Measurements from ENCODE around the gene CDHR1. TPM values are rescaled to one million over a fixed set of nuclear protein-coding genes. Genes with fewer than 3 reads are reported as not detected.

The CDHR1 gene
- total RNA-seq, 1 experiment from 2014 or later: not detected

GRCh38 chr10:84233940-84234339 lies 39.6 kb downstream of the CDHR1 start:
- no peak for DNase-seq
- no peaks in the 10 kb centered on the region for H3K9me2 ChIP-seq (replicated peaks; ENCODE audit: insufficient read depth, low read length)
- H3K4me1 ChIP-seq (ENCODE audit: low read length): no peaks in the 10 kb centered on the region
- no peak overlapping the region for H3K4me3 ChIP-seq (ENCODE audit: low read length)
- H2AFZ ChIP-seq (ENCODE audit: low read length): no peak overlapping the region
- no peak overlapping the region for H3K9ac ChIP-seq (ENCODE audit: low read length)
- H3K27ac ChIP-seq (ENCODE audit: low read length): no peak overlapping the region
- H3K79me2 ChIP-seq (ENCODE audit: low read length): no peaks in the 10 kb centered on the region
- H4K20me1 ChIP-seq (ENCODE audit: insufficient read depth, low read depth, low read length): no peaks in the 10 kb centered on the region
- H3K4me2 ChIP-seq (ENCODE audit: low read depth, low read length, poor library complexity, severe bottlenecking): no peak overlapping the region
- no peaks in the 10 kb centered on the region for H3K27me3 ChIP-seq (ENCODE audit: low read length)
- H3K9me3 ChIP-seq (ENCODE audit: low read length): no peaks in the 10 kb centered on the region
- H3K36me3 ChIP-seq (ENCODE audit: insufficient read depth, low read length): no peaks in the 10 kb centered on the region

- Histone ChIP-seq H3K9me2 (replicated peaks; ENCODE audit: insufficient read depth, low read length) (no peaks in the 10 kb centered on the region), H3K27ac (ENCODE audit: low read length) (no peak overlapping the region)
Observed at GRCh38 chr10:84234479-84234878, 40.1 kb downstream of the CDHR1 start.

GRCh38 chr10:84235096-84235495 lies 40.8 kb downstream of the CDHR1 start:
- Histone ChIP-seq H3K36me3 (ENCODE audit: insufficient read depth, low read length) (no peaks in the 10 kb centered on the region), H3K4me1 (ENCODE audit: low read length) (no peaks in the 10 kb centered on the region), H3K9me2 (replicated peaks; ENCODE audit: insufficient read depth, low read length) (no peaks in the 10 kb centered on the region), H3K27ac (ENCODE audit: low read length) (no peak overlapping the region), H3K9me3 (ENCODE audit: low read length) (no peaks in the 10 kb centered on the region), H3K4me2 (ENCODE audit: low read depth, low read length, poor library complexity, severe bottlenecking) (no peak overlapping the region), H3K79me2 (ENCODE audit: low read length) (no peaks in the 10 kb centered on the region), H4K20me1 (ENCODE audit: insufficient read depth, low read depth, low read length) (no peaks in the 10 kb centered on the region), H2AFZ (ENCODE audit: low read length) (no peak overlapping the region), H3K9ac (ENCODE audit: low read length) (no peak overlapping the region), H3K27me3 (ENCODE audit: low read length) (no peaks in the 10 kb centered on the region), H3K4me3 (ENCODE audit: low read length) (no peak overlapping the region)
- DNase-seq: no peak

More at GRCh38 chr10:84234479-84234878, 40.1 kb downstream of the CDHR1 start:
- Histone ChIP-seq H3K27me3 (ENCODE audit: low read length) (no peaks in the 10 kb centered on the region), H3K4me2 (ENCODE audit: low read depth, low read length, poor library complexity, severe bottlenecking) (no peak overlapping the region), H4K20me1 (ENCODE audit: insufficient read depth, low read depth, low read length) (no peaks in the 10 kb centered on the region), H3K4me3 (ENCODE audit: low read length) (no peak overlapping the region), H3K9ac (ENCODE audit: low read length) (no peak overlapping the region), H3K4me1 (ENCODE audit: low read length) (no peaks in the 10 kb centered on the region), H3K79me2 (ENCODE audit: low read length) (no peaks in the 10 kb centered on the region), H2AFZ (ENCODE audit: low read length) (no peak overlapping the region), H3K9me3 (ENCODE audit: low read length) (no peaks in the 10 kb centered on the region), H3K36me3 (ENCODE audit: insufficient read depth, low read length) (no peaks in the 10 kb centered on the region)
- no peak for DNase-seq

GRCh38 chr10:84236807-84237198 lies 42.5 kb downstream of the CDHR1 start:
- Histone ChIP-seq H3K27me3 (ENCODE audit: low read length) (no peaks in the 10 kb centered on the region), H3K4me1 (ENCODE audit: low read length) (no peaks in the 10 kb centered on the region), H3K27ac (ENCODE audit: low read length) (no peak overlapping the region), H3K9ac (ENCODE audit: low read length) (no peak overlapping the region), H3K4me2 (ENCODE audit: low read depth, low read length, poor library complexity, severe bottlenecking) (no peak overlapping the region), H3K4me3 (ENCODE audit: low read length) (no peak overlapping the region), H3K36me3 (ENCODE audit: insufficient read depth, low read length) (no peaks in the 10 kb centered on the region), H3K9me2 (replicated peaks; ENCODE audit: insufficient read depth, low read length) (no peaks in the 10 kb centered on the region), H2AFZ (ENCODE audit: low read length) (no peak overlapping the region), H3K79me2 (ENCODE audit: low read length) (no peaks in the 10 kb centered on the region), H3K9me3 (ENCODE audit: low read length) (no peaks in the 10 kb centered on the region), H4K20me1 (ENCODE audit: insufficient read depth, low read depth, low read length) (no peaks in the 10 kb centered on the region)
- DNase-seq: no peak

- Histone ChIP-seq H3K4me1 (ENCODE audit: low read length) (no peaks in the 10 kb centered on the region), H3K4me2 (ENCODE audit: low read depth, low read length, poor library complexity, severe bottlenecking) (no peak overlapping the region), H3K9me2 (replicated peaks; ENCODE audit: insufficient read depth, low read length) (no peaks in the 10 kb centered on the region), H3K27ac (ENCODE audit: low read length) (no peak overlapping the region), H3K36me3 (ENCODE audit: insufficient read depth, low read length) (no peaks in the 10 kb centered on the region), H3K9ac (ENCODE audit: low read length) (no peak overlapping the region), H3K79me2 (ENCODE audit: low read length) (no peaks in the 10 kb centered on the region), H3K4me3 (ENCODE audit: low read length) (no peak overlapping the region), H4K20me1 (ENCODE audit: insufficient read depth, low read depth, low read length) (no peaks in the 10 kb centered on the region), H3K27me3 (ENCODE audit: low read length) (no peaks in the 10 kb centered on the region), H3K9me3 (ENCODE audit: low read length) (no peaks in the 10 kb centered on the region), H2AFZ (ENCODE audit: low read length) (no peak overlapping the region)
- DNase-seq: no peak
Observed at GRCh38 chr10:84237199-84238051, 43.1 kb downstream of the CDHR1 start.

- Histone ChIP-seq H3K4me3 (ENCODE audit: low read length) (no peak overlapping the region), H3K9me2 (replicated peaks; ENCODE audit: insufficient read depth, low read length) (no peaks in the 10 kb centered on the region), H3K36me3 (ENCODE audit: insufficient read depth, low read length) (no peaks in the 10 kb centered on the region), H4K20me1 (ENCODE audit: insufficient read depth, low read depth, low read length) (no peaks in the 10 kb centered on the region), H3K4me1 (ENCODE audit: low read length) (no peaks in the 10 kb centered on the region), H3K27ac (ENCODE audit: low read length) (no peak overlapping the region), H3K27me3 (ENCODE audit: low read length) (no peaks in the 10 kb centered on the region), H3K4me2 (ENCODE audit: low read depth, low read length, poor library complexity, severe bottlenecking) (no peak overlapping the region), H3K9me3 (ENCODE audit: low read length) (no peaks in the 10 kb centered on the region), H3K9ac (ENCODE audit: low read length) (no peak overlapping the region), H2AFZ (ENCODE audit: low read length) (no peak overlapping the region), H3K79me2 (ENCODE audit: low read length) (no peaks in the 10 kb centered on the region)
- no peak for DNase-seq
Observed at GRCh38 chr10:84238909-84239308, 44.6 kb downstream of the CDHR1 start.

- Histone ChIP-seq H3K36me3 (ENCODE audit: insufficient read depth, low read length) (no peaks in the 10 kb centered on the region), H3K4me2 (ENCODE audit: low read depth, low read length, poor library complexity, severe bottlenecking) (no peak within 1 kb of the TSS), H3K4me3 (ENCODE audit: low read length) (no peak within 1 kb of the TSS), H3K27me3 (ENCODE audit: low read length) (no peaks in the 10 kb centered on the region), H3K9me2 (replicated peaks; ENCODE audit: insufficient read depth, low read length) (no peaks in the 10 kb centered on the region), H3K4me1 (ENCODE audit: low read length) (no peaks in the 10 kb centered on the region), H3K79me2 (ENCODE audit: low read length) (no peaks in the 10 kb centered on the region), H3K9ac (ENCODE audit: low read length) (no peak within 1 kb of the TSS), H4K20me1 (ENCODE audit: insufficient read depth, low read depth, low read length) (no peaks in the 10 kb centered on the region), H2AFZ (ENCODE audit: low read length) (no peak within 1 kb of the TSS), H3K27ac (ENCODE audit: low read length) (no peak within 1 kb of the TSS), H3K9me3 (ENCODE audit: low read length) (no peaks in the 10 kb centered on the region)
- no peak for DNase-seq
Observed at GRCh38 chr10:84241185-84241790, 47.0 kb downstream of the CDHR1 start, which contains the start of gene LRIT1. Gene LRIT1 (minus strand): TSS chr10:84241546. CDS start chr10:84241439, 107 bp downstream.

- no peak overlapping the region for H3K27ac ChIP-seq (ENCODE audit: low read length)
- no peaks in the 10 kb centered on the region for H3K9me2 ChIP-seq (replicated peaks; ENCODE audit: insufficient read depth, low read length)
- no peaks in the 10 kb centered on the region for H4K20me1 ChIP-seq (ENCODE audit: insufficient read depth, low read depth, low read length)
- H3K4me2 ChIP-seq (ENCODE audit: low read depth, low read length, poor library complexity, severe bottlenecking): no peak overlapping the region
- H2AFZ ChIP-seq (ENCODE audit: low read length): no peak overlapping the region
- DNase-seq: no peak
- H3K9me3 ChIP-seq (ENCODE audit: low read length): no peaks in the 10 kb centered on the region
- H3K4me1 ChIP-seq (ENCODE audit: low read length): no peaks in the 10 kb centered on the region
- H3K79me2 ChIP-seq (ENCODE audit: low read length): no peaks in the 10 kb centered on the region
- H3K4me3 ChIP-seq (ENCODE audit: low read length): no peak overlapping the region
- no peak overlapping the region for H3K9ac ChIP-seq (ENCODE audit: low read length)
- H3K36me3 ChIP-seq (ENCODE audit: insufficient read depth, low read length): no peaks in the 10 kb centered on the region
- H3K27me3 ChIP-seq (ENCODE audit: low read length): no peaks in the 10 kb centered on the region
Observed at GRCh38 chr10:84243759-84244158, 49.4 kb downstream of the CDHR1 start.

Measured in Karpas-422 (cell line).